ENCODE data around the gene ZNF502.

DNA sequence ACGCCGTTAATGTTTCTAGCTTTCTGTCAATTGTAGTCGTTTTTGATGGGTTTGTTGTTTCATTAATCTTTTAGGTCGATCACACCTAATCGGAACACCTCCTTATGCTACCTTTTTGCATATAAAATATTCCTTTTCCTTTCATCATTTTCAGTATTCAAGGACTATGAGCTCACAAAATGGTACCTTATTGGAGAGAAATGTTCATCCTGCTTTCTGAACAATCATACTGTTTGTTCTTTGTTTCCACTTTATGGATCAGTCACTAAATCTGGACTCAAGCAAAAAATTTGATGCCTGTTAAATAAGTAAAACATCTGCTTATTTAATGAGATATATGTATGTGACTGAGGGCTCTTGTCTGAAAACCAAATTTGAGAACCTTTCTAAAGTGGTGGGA is 50.2 kb downstream of the ZNF502 start:
- TF ChIP-seq ELF4 (IDR thresholded peaks at IDR 0.05) = no peak
- TF ChIP-seq FOXM1 (IDR thresholded peaks at IDR 0.05; ENCODE audit: borderline replicate concordance) = no peak
- no peak for TF ChIP-seq FOXK2 (IDR thresholded peaks at IDR 0.05)
- TF ChIP-seq SUZ12 (IDR thresholded peaks at IDR 0.05) = no peak
- no peak for TF ChIP-seq TARDBP (IDR thresholded peaks at IDR 0.05)
- TF ChIP-seq L3MBTL2 (conservative IDR thresholded peaks at IDR 0.05) = no peak
- TF ChIP-seq HDGF (IDR thresholded peaks at IDR 0.05; ENCODE audit: borderline replicate concordance) = no peak
- TF ChIP-seq BHLHE40 (IDR thresholded peaks at IDR 0.05; ENCODE audit: borderline replicate concordance) = no peak
- no peak for TF ChIP-seq ZNF384 (IDR thresholded peaks at IDR 0.05)
- no peak for TF ChIP-seq FOXA1 (IDR thresholded peaks at IDR 0.05)
- no peak for TF ChIP-seq NFRKB (IDR thresholded peaks at IDR 0.05)
- no peak for TF ChIP-seq SP1 (IDR thresholded peaks at IDR 0.05)
- TF ChIP-seq ARNT (IDR thresholded peaks at IDR 0.05) = no peak

Measured in HEK293T (cell line).